Measurements from ENCODE around the gene TULP4. TPM values are rescaled to one million over a fixed set of nuclear protein-coding genes. Genes with fewer than 3 reads are reported as not detected.
A peak's percentile ranks its signal among the peaks of the same experiment; 100 is the strongest.

The TULP4 gene
- total RNA-seq, 2 donors from 2014 or later = 61.9 to 72.0 TPM

- H3K36me3 Mint-ChIP-seq (ENCODE audit: low read depth) = peaks cover 2% of the 10 kb centered on the region
- H3K27me3 Mint-ChIP-seq = no peaks in the 10 kb centered on the region
- DNase-seq = no peak
- H3K27ac Mint-ChIP-seq = peak overlapping the region; percentile 24
- peaks cover 7% of the 10 kb centered on the region for H3K4me1 Mint-ChIP-seq
- no peak overlapping the region for H3K4me3 Mint-ChIP-seq
- no peaks in the 10 kb centered on the region for H3K9me3 ChIP-seq (ENCODE audit: control insufficient read depth, low read length, poor library complexity, severe bottlenecking)
- ATAC-seq = no peak
These were observed 130.0 kb downstream of the TULP4 start for GRCh38 chr6:158442306-158442705.

- peaks cover 2% of the 10 kb centered on the region for H3K36me3 Mint-ChIP-seq (ENCODE audit: low read depth)
- no peak overlapping the region for H3K4me3 Mint-ChIP-seq
- peaks cover 7% of the 10 kb centered on the region for H3K4me1 Mint-ChIP-seq
- H3K27me3 Mint-ChIP-seq = no peaks in the 10 kb centered on the region
- no peak overlapping the region for H3K27ac Mint-ChIP-seq
- ATAC-seq = no peak
- DNase-seq = no peak
- no peaks in the 10 kb centered on the region for H3K9me3 ChIP-seq (ENCODE audit: control insufficient read depth, low read length, poor library complexity, severe bottlenecking)
These were observed 133.3 kb downstream of the TULP4 start for GRCh38 chr6:158445426-158446085.

GRCh38 chr6:158448856-158449255, 136.6 kb downstream of the TULP4 start:
- Mint-ChIP-seq H3K36me3 (ENCODE audit: low read depth) (peaks cover 5% of the 10 kb centered on the region), H3K27ac (no peak overlapping the region)

GRCh38 chr6:158452191-158452590, 139.9 kb downstream of the TULP4 start:
- Mint-ChIP-seq H3K4me3 (no peak overlapping the region), H3K27ac (no peak overlapping the region), H3K36me3 (ENCODE audit: low read depth) (peaks cover 3% of the 10 kb centered on the region), H3K27me3 (no peaks in the 10 kb centered on the region), H3K4me1 (peaks cover 3% of the 10 kb centered on the region)
- DNase-seq (no peak), ATAC-seq (no peak)
- no peaks in the 10 kb centered on the region for H3K9me3 ChIP-seq (ENCODE audit: control insufficient read depth, low read length, poor library complexity, severe bottlenecking)

More at GRCh38 chr6:158448856-158449255, 136.6 kb downstream of the TULP4 start:
- Mint-ChIP-seq H3K27me3 (no peaks in the 10 kb centered on the region), H3K4me1 (peaks cover 2% of the 10 kb centered on the region), H3K4me3 (no peak overlapping the region)
- H3K9me3 ChIP-seq (ENCODE audit: control insufficient read depth, low read length, poor library complexity, severe bottlenecking) = no peaks in the 10 kb centered on the region
- DNase-seq = no peak
- no peak for ATAC-seq

- H3K4me3 Mint-ChIP-seq = no peak overlapping the region
- H3K36me3 Mint-ChIP-seq (ENCODE audit: low read depth) = peaks cover 6% of the 10 kb centered on the region
- ATAC-seq (no peak), DNase-seq (no peak)
- no peaks in the 10 kb centered on the region for H3K27me3 Mint-ChIP-seq
- H3K4me1 Mint-ChIP-seq = peaks cover 3% of the 10 kb centered on the region
- no peak overlapping the region for H3K27ac Mint-ChIP-seq
- no peaks in the 10 kb centered on the region for H3K9me3 ChIP-seq (ENCODE audit: control insufficient read depth, low read length, poor library complexity, severe bottlenecking)
These were observed 144.9 kb downstream of the TULP4 start for GRCh38 chr6:158457131-158457530.

DNA sequence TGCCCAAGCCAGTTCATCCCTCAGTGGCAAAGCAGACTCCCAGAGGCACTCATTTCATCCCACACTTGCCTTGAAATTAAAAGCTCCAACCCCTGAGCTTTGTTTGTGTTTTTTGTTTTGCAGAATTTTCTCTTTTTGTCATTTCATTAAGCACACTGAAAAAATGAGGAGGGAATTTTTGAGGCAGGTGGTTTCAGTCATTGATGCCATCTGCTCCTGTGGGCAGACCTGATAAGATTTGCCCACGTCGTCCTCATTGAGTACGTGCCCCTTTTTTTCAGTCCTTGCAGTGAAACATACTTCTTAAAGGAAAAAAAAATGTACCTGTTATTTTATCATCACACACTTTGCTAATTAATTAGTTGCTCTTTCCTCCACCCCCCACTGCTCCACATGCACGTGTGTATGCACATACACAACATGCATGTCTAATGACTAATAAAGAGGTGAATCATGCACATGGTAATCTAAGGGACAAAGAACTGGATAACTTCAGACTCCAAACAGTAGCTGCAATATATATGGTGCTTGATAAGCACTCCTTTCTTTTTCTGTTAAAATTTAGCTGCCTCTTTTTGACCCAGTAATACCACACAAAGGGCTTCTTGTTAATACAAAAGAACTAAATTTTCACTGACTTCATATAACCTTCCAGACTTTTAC, 145.5 kb downstream of the TULP4 start:
- Mint-ChIP-seq H3K27me3 (no peaks in the 10 kb centered on the region), H3K4me1 (peaks cover 3% of the 10 kb centered on the region), H3K27ac (no peak overlapping the region), H3K4me3 (no peak overlapping the region), H3K36me3 (ENCODE audit: low read depth) (peaks cover 3% of the 10 kb centered on the region)
- DNase-seq (no peak), ATAC-seq (no peak)
- H3K9me3 ChIP-seq (ENCODE audit: control insufficient read depth, low read length, poor library complexity, severe bottlenecking) = no peaks in the 10 kb centered on the region

- H3K27me3 Mint-ChIP-seq = no peaks in the 10 kb centered on the region
- H3K27ac Mint-ChIP-seq = peak overlapping the region; percentile 78
These were observed 147.5 kb downstream of the TULP4 start for GRCh38 chr6:158459726-158460125.

DNA sequence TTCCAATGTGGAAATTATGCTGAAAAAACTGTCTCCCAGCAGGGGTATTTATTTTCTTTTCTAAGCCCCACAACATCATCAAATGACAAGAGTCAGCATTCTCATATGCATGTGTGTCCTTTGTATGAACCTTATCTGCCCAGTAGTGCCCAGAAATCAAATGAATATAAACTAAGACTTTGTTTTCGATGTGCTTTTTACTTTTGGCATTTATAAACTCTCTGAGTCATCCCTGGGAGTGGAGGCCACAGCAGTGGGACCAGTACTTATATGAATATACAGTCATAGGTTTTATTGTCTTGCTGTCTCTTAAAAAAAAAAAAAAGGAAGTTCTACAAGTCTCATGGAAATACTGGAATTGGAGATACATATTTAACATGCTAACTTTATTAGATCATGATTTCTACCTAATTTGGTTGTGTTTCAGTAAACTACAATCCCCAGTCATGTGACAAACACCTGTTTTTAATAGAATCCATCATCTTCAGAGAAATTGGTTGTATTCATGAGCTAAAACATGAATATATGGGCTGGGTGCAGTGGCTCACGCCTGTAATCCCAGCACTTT, 148.4 kb downstream of the TULP4 start:
- peaks cover 12% of the 10 kb centered on the region for H3K36me3 Mint-ChIP-seq (ENCODE audit: low read depth)
- no peaks in the 10 kb centered on the region for H3K27me3 Mint-ChIP-seq

More at GRCh38 chr6:158459726-158460125, 147.5 kb downstream of the TULP4 start:
- no peaks in the 10 kb centered on the region for H3K9me3 ChIP-seq (ENCODE audit: control insufficient read depth, low read length, poor library complexity, severe bottlenecking)
- DNase-seq (no peak), ATAC-seq (no peak)
- H3K4me1 Mint-ChIP-seq = peaks cover 3% of the 10 kb centered on the region
- H3K4me3 Mint-ChIP-seq = no peak overlapping the region
- H3K36me3 Mint-ChIP-seq (ENCODE audit: low read depth) = peaks cover 10% of the 10 kb centered on the region

DNA sequence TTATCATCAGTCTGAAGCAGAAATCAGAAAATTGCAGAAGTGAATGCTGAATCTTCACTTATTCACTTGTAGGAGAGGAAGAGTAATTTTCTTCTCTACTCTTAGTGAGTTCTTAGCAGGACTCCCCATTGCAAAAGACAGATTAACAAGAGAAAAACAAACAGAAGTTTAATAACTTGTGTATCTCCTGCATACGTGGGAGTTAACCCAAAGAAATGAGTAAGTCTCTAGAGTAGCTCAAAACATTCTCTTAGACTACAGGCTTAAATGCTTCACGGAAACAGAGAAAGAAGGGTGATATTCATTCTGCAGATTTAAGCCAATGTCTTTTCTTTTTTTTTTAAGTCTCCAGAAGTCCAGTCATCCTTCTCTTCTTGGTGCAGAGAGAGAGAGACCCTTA, 149.7 kb downstream of the TULP4 start:
- H3K9me3 ChIP-seq (ENCODE audit: control insufficient read depth, low read length, poor library complexity, severe bottlenecking) = no peaks in the 10 kb centered on the region
- no peak for ATAC-seq
- Mint-ChIP-seq H3K27me3 (no peaks in the 10 kb centered on the region), H3K4me3 (no peak overlapping the region), H3K4me1 (no peaks in the 10 kb centered on the region), H3K36me3 (ENCODE audit: low read depth) (peaks cover 15% of the 10 kb centered on the region), H3K27ac (no peak overlapping the region)
- no peak for DNase-seq

More for the DNA sequence above, 148.4 kb downstream of the TULP4 start:
- DNase-seq (no peak), ATAC-seq (no peak)
- no peaks in the 10 kb centered on the region for H3K9me3 ChIP-seq (ENCODE audit: control insufficient read depth, low read length, poor library complexity, severe bottlenecking)
- H3K4me3 Mint-ChIP-seq = no peak overlapping the region
- H3K4me1 Mint-ChIP-seq = peaks cover 3% of the 10 kb centered on the region
- no peak overlapping the region for H3K27ac Mint-ChIP-seq

DNA sequence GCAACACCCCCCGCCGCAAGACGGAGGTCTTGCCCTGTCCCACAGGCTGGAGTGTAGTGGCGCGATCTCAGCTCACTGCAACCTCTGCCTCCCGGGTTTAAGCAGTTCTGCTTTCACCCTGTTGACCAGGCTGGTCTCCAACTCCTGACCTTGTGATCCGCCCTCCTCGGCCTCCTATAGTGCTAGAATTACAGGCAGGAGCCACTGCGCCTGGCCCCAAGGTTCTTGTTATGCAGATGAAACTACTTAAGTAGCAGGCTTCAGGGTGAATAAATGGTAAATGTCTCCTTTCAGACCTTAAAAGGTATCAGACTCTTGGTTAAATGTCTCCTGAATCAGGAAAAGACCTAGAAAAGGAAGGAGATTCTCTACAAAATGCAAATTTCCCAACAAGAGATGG, 152.2 kb downstream of the TULP4 start:
- Mint-ChIP-seq H3K27me3 (no peaks in the 10 kb centered on the region), H3K27ac (no peak overlapping the region), H3K4me1 (peaks cover 3% of the 10 kb centered on the region), H3K36me3 (ENCODE audit: low read depth) (peaks cover 25% of the 10 kb centered on the region), H3K4me3 (no peak overlapping the region)
- no peaks in the 10 kb centered on the region for H3K9me3 ChIP-seq (ENCODE audit: control insufficient read depth, low read length, poor library complexity, severe bottlenecking)
- DNase-seq (no peak), ATAC-seq (no peak)

DNA sequence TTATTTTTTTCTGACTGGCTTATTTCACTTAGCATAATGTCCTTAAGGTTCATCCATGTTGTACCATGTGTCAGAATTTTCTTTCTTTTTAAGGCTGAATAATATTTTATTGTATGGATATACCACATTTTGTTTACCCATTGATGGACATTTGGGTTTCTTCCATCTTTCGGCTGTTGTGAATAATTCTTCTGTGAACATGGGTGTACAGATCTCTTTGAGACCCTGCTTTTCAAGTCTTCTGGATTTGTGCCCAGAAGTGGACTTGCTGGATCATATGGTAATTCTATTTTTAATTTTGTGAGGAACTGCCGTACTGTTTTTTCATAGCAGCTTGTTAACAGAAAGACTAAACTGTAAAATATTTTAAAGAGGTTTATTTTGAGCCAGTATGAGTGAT, 153.0 kb downstream of the TULP4 start:
- H3K27ac Mint-ChIP-seq = no peak overlapping the region

GRCh38 chr6:158465747-158466146, 153.5 kb downstream of the TULP4 start:
- DNase-seq (no peak), ATAC-seq (no peak)
- H3K4me1 Mint-ChIP-seq = peaks cover 6% of the 10 kb centered on the region
- peaks cover 27% of the 10 kb centered on the region for H3K36me3 Mint-ChIP-seq (ENCODE audit: low read depth)
- no peak overlapping the region for H3K27ac Mint-ChIP-seq
- no peaks in the 10 kb centered on the region for H3K9me3 ChIP-seq (ENCODE audit: control insufficient read depth, low read length, poor library complexity, severe bottlenecking)
- H3K27me3 Mint-ChIP-seq = no peaks in the 10 kb centered on the region
- no peak overlapping the region for H3K4me3 Mint-ChIP-seq

More for the DNA sequence above, 153.0 kb downstream of the TULP4 start:
- ATAC-seq (no peak), DNase-seq (no peak)
- H3K4me3 Mint-ChIP-seq = no peak overlapping the region
- H3K4me1 Mint-ChIP-seq = peaks cover 6% of the 10 kb centered on the region
- H3K9me3 ChIP-seq (ENCODE audit: control insufficient read depth, low read length, poor library complexity, severe bottlenecking) = no peaks in the 10 kb centered on the region
- peaks cover 26% of the 10 kb centered on the region for H3K36me3 Mint-ChIP-seq (ENCODE audit: low read depth)
- no peaks in the 10 kb centered on the region for H3K27me3 Mint-ChIP-seq

DNA sequence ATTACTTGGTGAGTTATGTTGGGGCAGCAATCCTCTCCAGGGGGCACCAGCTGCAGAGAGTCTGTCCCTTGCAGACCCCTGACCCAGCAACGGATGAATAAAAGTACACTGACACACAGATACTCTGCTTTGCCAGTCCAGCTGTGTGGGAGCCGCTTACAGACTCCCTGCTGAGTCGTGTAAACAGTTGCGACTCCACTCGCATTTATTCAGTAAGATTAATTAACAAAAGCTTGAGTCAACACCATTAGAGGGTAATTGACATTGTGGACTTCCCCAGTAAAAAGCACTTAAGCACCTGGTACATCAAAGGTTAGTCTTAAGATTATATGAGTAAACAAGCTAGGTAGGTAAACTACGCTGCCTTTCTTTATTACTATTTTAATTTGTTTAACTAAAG, 155.7 kb downstream of the TULP4 start:
- Mint-ChIP-seq H3K4me1 (peaks cover 6% of the 10 kb centered on the region), H3K27me3 (no peaks in the 10 kb centered on the region), H3K27ac (no peak overlapping the region), H3K4me3 (no peak overlapping the region), H3K36me3 (ENCODE audit: low read depth) (peaks cover 29% of the 10 kb centered on the region)
- no peak for ATAC-seq
- no peak for DNase-seq
- H3K9me3 ChIP-seq (ENCODE audit: control insufficient read depth, low read length, poor library complexity, severe bottlenecking) = no peaks in the 10 kb centered on the region

Measured in T-helper 17 cell (primary cell).